Gastrocnemius medialis (tissue), 4 donors: ENCODE measurements around the gene LONP1. TPM values are rescaled to one million over a fixed set of nuclear protein-coding genes. Genes with fewer than 3 reads are reported as not detected.
A peak's percentile ranks its signal among the peaks of the same experiment; 100 is the strongest.

Experiments
- ATAC-seq, 2 donors: fragments of 150-250 bp; one replicate each; pipeline ENCODE4 v1.9.1; 2016
- DNase-seq, 2 donors: peaks; one replicate each; pipeline ENCODE4 v3.0.0-alpha.2; 2019
- H3K27ac ChIP-seq, 4 donors: fragments of 200-600 bp; sonication (generic); 1 replicate in 1 of 4; 2 replicates in 3 of 4; pipeline ENCODE4 v1.5.1; 2016 to 2018; ENCODE audit warnings: mild to moderate bottlenecking in 2 of 4, moderate library complexity in 1 of 4
- H3K27me3 ChIP-seq, 3 donors: fragments of 200-600 bp; sonication (generic) in 2 of 3; 1 replicate in 1 of 3; 2 replicates in 2 of 3; pipeline versions ENCODE4 v1.5.1 to v1.6.0; 2016 to 2019; ENCODE audit warnings: mild to moderate bottlenecking in 1 of 3, moderate library complexity in 1 of 3
- H3K36me3 ChIP-seq, 2 donors: fragments of 200-600 bp; sonication (generic) in 1 of 2; one replicate each; pipeline ENCODE4 v1.5.1; 2017 to 2018
- H3K4me1 ChIP-seq, 2 donors: fragments of 200-600 bp; sonication (generic) in 1 of 2; one replicate each; pipeline ENCODE4 v1.5.1; 2016 to 2017; ENCODE audit warnings: mild to moderate bottlenecking in 2 of 2
- H3K4me3 ChIP-seq, 4 donors: fragments of 200-600 bp; sonication (generic) in 3 of 4; 1 replicate in 1 of 4; 2 replicates in 3 of 4; pipeline ENCODE4 v1.5.1; 2016 to 2019; ENCODE audit warnings: mild to moderate bottlenecking in 2 of 4
- H3K9me3 ChIP-seq, 3 donors: fragments of 200-600 bp; sonication (generic) in 2 of 3; 1 replicate in 1 of 3; 2 replicates in 2 of 3; pipeline ENCODE4 v1.5.1; 2016 to 2019
- POLR2A ChIP-seq, 2 donors: fragments of 450-650 bp; IDR thresholded peaks; one replicate each; pipeline ENCODE4 v1.6.1; 2017; ENCODE audit warnings: antibody characterized with exemption in 2 of 2, mild to moderate bottlenecking in 2 of 2, moderate library complexity in 2 of 2
- in situ Hi-C, 4 donors: fragments of 200-750 bp; cut with MboI; loops; one replicate each; pipeline versions ENCODE4 v1.15.0 to v1.8.0; 2017; ENCODE audit warnings: low sequenced_read_pairs in 4 of 4
- intact Hi-C: fragments of 100-400 bp; cut with DNase I; formaldehyde crosslinking; loops from one replicate; pipeline ENCODE4 v1.15.1; 2023; ENCODE audit warnings: low total_unique reads
- total RNA-seq, 4 donors: library from RNA; depleted of rRNA; stranded (reverse); fragments of >200 nt; gene quantifications; one replicate each; pipeline versions ENCODE4 v1.1.0 to v1.2.3, GENCODE V29; 2016
- TF ChIP-seq, protein P1 (sequence below), 5 experiments: fragments of 450-650 bp in 3 of 5; fragments of 200-600 bp in 2 of 5; sonication (generic) in 2 of 5; IDR thresholded peaks in 4 of 5; conservative IDR thresholded peaks in 1 of 5; 1 replicate in 4 of 5; 2 replicates in 1 of 5; pipeline ENCODE4 v1.5.1; 2016 to 2019; ENCODE audit warnings: antibody characterized with exemption in 5 of 5, mild to moderate bottlenecking in 3 of 5, moderate library complexity in 3 of 5

LONP1 gene
- total RNA-seq, result 10 to 100 TPM; 33.1 to 77.7 (median 70.4) TPM

GRCh38 chr19:5719961-5720790, at the start of gene LONP1, which contains the start of gene CATSPERD:
Gene LONP1 (minus strand): TSS chr19:5720146. CDS start chr19:5720132, 14 bp downstream.
Gene CATSPERD (plus strand): TSS chr19:5720637. CDS start chr19:5720738, 101 bp downstream.
- Histone ChIP-seq H3K36me3 (no peaks in the 10 kb centered on the region), H3K4me1 (peaks cover 18 to 31% of the 10 kb centered on the region in 2 donors), H3K27ac (peak within 1 kb of the TSS; percentile 92 to 99 (median 96)), H3K4me3 (peak within 1 kb of the TSS; percentile 73 to 93 (median 84)), H3K9me3 (no peaks in the 10 kb centered on the region), H3K27me3 (no peaks in the 10 kb centered on the region)
- DNase-seq (peak; percentile 98), ATAC-seq (peak; percentile 97 to 99)
- TF ChIP-seq, protein P1, sequence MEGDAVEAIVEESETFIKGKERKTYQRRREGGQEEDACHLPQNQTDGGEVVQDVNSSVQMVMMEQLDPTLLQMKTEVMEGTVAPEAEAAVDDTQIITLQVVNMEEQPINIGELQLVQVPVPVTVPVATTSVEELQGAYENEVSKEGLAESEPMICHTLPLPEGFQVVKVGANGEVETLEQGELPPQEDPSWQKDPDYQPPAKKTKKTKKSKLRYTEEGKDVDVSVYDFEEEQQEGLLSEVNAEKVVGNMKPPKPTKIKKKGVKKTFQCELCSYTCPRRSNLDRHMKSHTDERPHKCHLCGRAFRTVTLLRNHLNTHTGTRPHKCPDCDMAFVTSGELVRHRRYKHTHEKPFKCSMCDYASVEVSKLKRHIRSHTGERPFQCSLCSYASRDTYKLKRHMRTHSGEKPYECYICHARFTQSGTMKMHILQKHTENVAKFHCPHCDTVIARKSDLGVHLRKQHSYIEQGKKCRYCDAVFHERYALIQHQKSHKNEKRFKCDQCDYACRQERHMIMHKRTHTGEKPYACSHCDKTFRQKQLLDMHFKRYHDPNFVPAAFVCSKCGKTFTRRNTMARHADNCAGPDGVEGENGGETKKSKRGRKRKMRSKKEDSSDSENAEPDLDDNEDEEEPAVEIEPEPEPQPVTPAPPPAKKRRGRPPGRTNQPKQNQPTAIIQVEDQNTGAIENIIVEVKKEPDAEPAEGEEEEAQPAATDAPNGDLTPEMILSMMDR (IDR thresholded peaks at IDR 0.05 in 4 of 5, conservative IDR thresholded peaks at IDR 0.05 in 1 of 5), result peak; percentile 86 to 95 (median 94)
- peak; percentile 76 to 89 for TF ChIP-seq POLR2A (IDR thresholded peaks at IDR 0.05)
- in situ Hi-C loops, result no loop called here
- intact Hi-C loops, result loop anchor here (1.0 to 2.0 kb wide), 5 partner anchors 30 to 390 kb away; partner anchors contain the start of genes MICOS13, RFX2, RPL36 and SAFB

DNA sequence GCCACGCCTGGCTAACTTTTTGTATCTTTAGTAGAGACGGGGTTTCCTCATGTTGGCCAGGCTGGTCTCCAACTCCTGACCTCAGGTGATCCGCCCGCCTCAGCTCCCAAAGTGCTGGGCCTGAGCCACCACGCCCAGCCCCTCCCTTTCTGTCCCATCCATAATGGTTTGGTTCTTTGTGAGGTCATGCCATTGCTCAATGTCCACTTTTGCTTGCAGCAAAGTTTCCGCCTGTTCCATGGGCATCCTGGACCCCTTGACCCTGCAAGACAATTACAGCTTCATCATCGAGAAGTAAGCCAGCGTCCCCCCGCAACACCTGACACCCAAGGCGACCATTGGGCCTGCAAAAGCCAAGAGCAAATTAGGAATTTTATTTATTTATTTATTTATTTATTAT, 48.0 kb upstream of the LONP1 start:
- Histone ChIP-seq H3K27ac (no peak overlapping the region), H3K9me3 (no peaks in the 10 kb centered on the region), H3K4me3 (no peak overlapping the region), H3K4me1 (no peaks in the 10 kb centered on the region), H3K36me3 (no peaks in the 10 kb centered on the region), H3K27me3 (peaks cover 0 to 4% (median 0%) of the 10 kb centered on the region in 3 donors)
- in situ Hi-C loops, result no loop called here
- DNase-seq (no peak), ATAC-seq (no peak)
- no peak for TF ChIP-seq POLR2A (IDR thresholded peaks at IDR 0.05)
- TF ChIP-seq, protein P1 (IDR thresholded peaks at IDR 0.05 in 4 of 5, conservative IDR thresholded peaks at IDR 0.05 in 1 of 5), result no peak
- intact Hi-C loops, result no loop called here

DNA sequence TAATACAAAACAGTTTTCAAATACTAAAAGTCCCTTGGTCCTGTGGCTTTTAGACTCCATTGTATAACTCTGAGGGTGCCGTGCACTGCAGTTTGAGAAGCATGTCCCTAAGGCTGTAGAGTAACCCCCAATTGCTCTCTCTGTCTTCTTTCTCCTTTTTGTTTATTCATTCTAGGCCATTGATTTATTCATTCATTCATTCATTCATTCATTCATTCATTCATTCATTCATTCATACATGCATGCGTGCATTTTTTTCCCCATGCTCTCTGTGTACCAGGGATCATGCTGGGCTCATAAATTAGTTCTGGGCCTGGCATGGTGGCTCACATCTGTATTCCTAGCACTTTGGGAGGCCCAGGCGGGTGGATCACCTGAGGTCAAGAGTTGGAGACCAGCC, 45.3 kb upstream of the LONP1 start:
- in situ Hi-C loops, result no loop called here
- no peak for TF ChIP-seq POLR2A (IDR thresholded peaks at IDR 0.05)
- TF ChIP-seq, protein P1 (IDR thresholded peaks at IDR 0.05 in 4 of 5, conservative IDR thresholded peaks at IDR 0.05 in 1 of 5), result no peak
- DNase-seq (no peak), ATAC-seq (no peak)
- Histone ChIP-seq H3K27ac (no peak overlapping the region), H3K4me3 (no peak overlapping the region), H3K4me1 (no peaks in the 10 kb centered on the region), H3K9me3 (no peaks in the 10 kb centered on the region), H3K27me3 (no peaks in the 10 kb centered on the region), H3K36me3 (no peaks in the 10 kb centered on the region)
- intact Hi-C loops, result no loop called here

GRCh38 chr19:5762608-5763217, 42.8 kb upstream of the LONP1 start:
- H3K9me3 ChIP-seq, result no peaks in the 10 kb centered on the region
- DNase-seq (no peak), ATAC-seq (no peak)
- H3K4me1 ChIP-seq, result no peaks in the 10 kb centered on the region
- in situ Hi-C loops (no loop called here), intact Hi-C loops (no loop called here)
- H3K4me3 ChIP-seq, result no peak overlapping the region
- no peak overlapping the region for H3K27ac ChIP-seq
- TF ChIP-seq, protein P1 (IDR thresholded peaks at IDR 0.05 in 4 of 5, conservative IDR thresholded peaks at IDR 0.05 in 1 of 5), result no peak
- TF ChIP-seq POLR2A (IDR thresholded peaks at IDR 0.05), result no peak
- H3K27me3 ChIP-seq, result peaks cover 0 to 4% (median 0%) of the 10 kb centered on the region in 3 donors
- no peaks in the 10 kb centered on the region for H3K36me3 ChIP-seq
